NB4 (cell line): Measurements from ENCODE around the gene KCTD16.

Source experiments
- CTCF ChIP-seq: IDR thresholded peaks from one replicate; pipeline ENCODE4 v1.5.1; 2012; ENCODE audit warnings: low read depth, low read length
- MAX ChIP-seq: IDR thresholded peaks from 2 replicates; pipeline ENCODE4 v1.6.1; 2011; ENCODE audit warnings: low read depth, low read length
- MYC ChIP-seq: IDR thresholded peaks from 2 replicates; pipeline ENCODE4 v1.6.1; 2011; ENCODE audit warnings: low read depth, low read length
- POLR2A ChIP-seq: IDR thresholded peaks from 2 replicates; pipeline ENCODE4 v1.6.1; 2011; ENCODE audit warnings: mild to moderate bottlenecking; ENCODE audit not compliant: insufficient read length; ENCODE audit errors: extremely low read depth

- TF ChIP-seq CTCF (no peak), POLR2A (no peak), MAX (no peak), MYC (no peak)
Measured at GRCh38 chr5:144187699-144188294, 17.1 kb downstream of the KCTD16 start.
